ENCODE results near the gene SIPA1L2.

SIPA1L2 gene

GRCh38 chr1:232596666-232597303 lies 33.1 kb downstream of the SIPA1L2 start:
- no peak for DNase-seq (ENCODE audit: extremely low read depth, low read depth)

GRCh38 chr1:232594768-232595698 lies 34.9 kb downstream of the SIPA1L2 start:
- DNase-seq (ENCODE audit: extremely low read depth, low read depth), result no peak
- TF ChIP-seq CTCF (IDR thresholded peaks at IDR 0.05; ENCODE audit: low read depth, low read length), result no peak

More at GRCh38 chr1:232596666-232597303, 33.1 kb downstream of the SIPA1L2 start:
- TF ChIP-seq CTCF (IDR thresholded peaks at IDR 0.05; ENCODE audit: low read depth, low read length), result no peak

- TF ChIP-seq CTCF (IDR thresholded peaks at IDR 0.05; ENCODE audit: low read depth, low read length), result no peak
- no peak for DNase-seq (ENCODE audit: extremely low read depth, low read depth)
Observed at GRCh38 chr1:232593717-232594502, 36.0 kb downstream of the SIPA1L2 start.

DNA sequence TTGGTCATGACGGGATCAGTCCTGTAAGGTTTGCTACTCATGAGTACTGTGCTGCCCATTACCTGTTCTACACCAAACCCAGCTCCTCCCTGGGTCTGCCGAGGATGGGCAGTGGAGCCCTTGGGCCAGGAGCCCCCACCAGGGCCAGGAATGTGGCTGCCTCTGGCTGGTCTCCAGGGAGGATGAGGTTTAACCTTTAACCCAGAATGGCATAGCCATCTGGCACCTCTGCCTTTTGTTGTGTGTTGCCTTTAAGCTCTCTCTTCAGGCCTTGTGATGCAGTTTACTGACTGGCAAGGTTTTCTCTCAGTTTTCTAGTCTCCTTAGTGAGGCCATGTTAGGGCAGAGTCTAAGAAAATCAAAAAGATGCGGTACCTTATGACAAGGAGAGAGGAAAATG lies 38.6 kb downstream of the SIPA1L2 start:
- no peak for TF ChIP-seq CTCF (IDR thresholded peaks at IDR 0.05; ENCODE audit: low read depth, low read length)
- DNase-seq (ENCODE audit: extremely low read depth, low read depth), result no peak

DNA sequence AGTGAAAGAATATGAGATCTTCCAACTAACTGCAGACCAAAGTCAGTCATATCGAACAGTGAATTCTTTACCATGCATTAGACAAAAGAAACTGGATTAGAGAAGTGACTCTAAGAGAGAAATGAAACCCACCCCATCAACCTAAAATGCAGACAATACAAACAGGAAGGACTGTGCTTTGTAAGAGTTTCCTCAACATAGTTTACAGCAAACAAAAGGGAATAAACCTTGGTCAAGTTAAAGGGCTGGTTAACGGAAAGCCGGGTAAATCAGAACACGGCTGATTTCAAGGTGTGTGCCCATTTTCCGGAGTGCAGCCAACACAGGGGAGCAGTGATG lies 39.2 kb downstream of the SIPA1L2 start:
- no peak for TF ChIP-seq CTCF (IDR thresholded peaks at IDR 0.05; ENCODE audit: low read depth, low read length)
- no peak for DNase-seq (ENCODE audit: extremely low read depth, low read depth)

GRCh38 chr1:232589812-232590743 lies 39.9 kb downstream of the SIPA1L2 start:
- DNase-seq (ENCODE audit: extremely low read depth, low read depth), result no peak
- no peak for TF ChIP-seq CTCF (IDR thresholded peaks at IDR 0.05; ENCODE audit: low read depth, low read length)

Measured in AG09319 (cell line).